Endothelial cell (in vitro differentiated cells): Measurements from ENCODE around the gene COL19A1. TPM values are rescaled to one million over a fixed set of nuclear protein-coding genes. Genes with fewer than 3 reads are reported as not detected.

Experiments
- DNase-seq: peaks from one replicate; pipeline ENCODE4 v3.0.0; 2021; ENCODE audit warnings: low spot score
- H3K27ac Mint-ChIP-seq: one replicate; pipeline ENCODE4 v1.8.0; 2021; ENCODE audit warnings: mixed read lengths, inconsistent platforms; ENCODE audit not compliant: unreplicated experiment
- H3K27me3 Mint-ChIP-seq: one replicate; pipeline ENCODE4 v1.8.0; 2021; ENCODE audit warnings: mild to moderate bottlenecking, moderate library complexity, mixed read lengths, inconsistent platforms; ENCODE audit not compliant: unreplicated experiment
- H3K36me3 Mint-ChIP-seq: one replicate; pipeline ENCODE4 v1.8.0; 2021; ENCODE audit warnings: mild to moderate bottlenecking, low read depth, mixed read lengths, inconsistent platforms; ENCODE audit not compliant: unreplicated experiment
- H3K4me1 Mint-ChIP-seq: one replicate; pipeline ENCODE4 v1.8.0; 2021; ENCODE audit warnings: mild to moderate bottlenecking, mixed read lengths, inconsistent platforms; ENCODE audit not compliant: unreplicated experiment
- H3K4me3 Mint-ChIP-seq: one replicate; pipeline ENCODE4 v1.8.0; 2021; ENCODE audit warnings: mild to moderate bottlenecking, mixed read lengths, inconsistent platforms; ENCODE audit not compliant: unreplicated experiment
- H3K9me3 Mint-ChIP-seq: one replicate; pipeline ENCODE4 v1.8.0; 2021; ENCODE audit warnings: mixed read lengths, inconsistent platforms; ENCODE audit not compliant: unreplicated experiment
- CTCF ChIP-seq: fragments of 200-600 bp; sonication (generic); IDR thresholded peaks from one replicate; pipeline ENCODE4 v1.5.0; 2021; ENCODE audit warnings: antibody characterized with exemption; ENCODE audit not compliant: unreplicated experiment
- total RNA-seq: library from RNA; stranded (reverse); fragmentation: NEBNext Ultra II Directional; extraction: Animal tissue kit (Norgen Biotek cat#: 25700); gene quantifications from one replicate; pipeline ENCODE4 v1.2.1, GENCODE V29; 2021; ENCODE audit not compliant: unreplicated experiment

COL19A1 gene
- total RNA-seq, 1 donor from 2014 or later = 0.33 TPM

- Mint-ChIP-seq H3K4me1 (no peaks in the 10 kb centered on the region), H3K36me3 (no peaks in the 10 kb centered on the region), H3K27ac (no peak overlapping the region), H3K9me3 (no peaks in the 10 kb centered on the region), H3K4me3 (no peak overlapping the region), H3K27me3 (no peaks in the 10 kb centered on the region)
- no peak for TF ChIP-seq CTCF
- DNase-seq = no peak
Observed at GRCh38 chr6:70041411-70041810, 175.1 kb downstream of the COL19A1 start.

- no peak overlapping the region for H3K4me3 Mint-ChIP-seq
- no peaks in the 10 kb centered on the region for H3K4me1 Mint-ChIP-seq
- DNase-seq = no peak
- no peaks in the 10 kb centered on the region for H3K27me3 Mint-ChIP-seq
- no peak for TF ChIP-seq CTCF
- no peaks in the 10 kb centered on the region for H3K36me3 Mint-ChIP-seq
- H3K27ac Mint-ChIP-seq = no peak overlapping the region
- no peaks in the 10 kb centered on the region for H3K9me3 Mint-ChIP-seq
Observed at GRCh38 chr6:70045413-70045812, 179.1 kb downstream of the COL19A1 start.

- DNase-seq = no peak
- H3K9me3 Mint-ChIP-seq = no peaks in the 10 kb centered on the region
- TF ChIP-seq CTCF = no peak
- H3K27ac Mint-ChIP-seq = no peak overlapping the region
- H3K36me3 Mint-ChIP-seq = no peaks in the 10 kb centered on the region
- H3K4me3 Mint-ChIP-seq = no peak overlapping the region
- no peaks in the 10 kb centered on the region for H3K27me3 Mint-ChIP-seq
- H3K4me1 Mint-ChIP-seq = no peaks in the 10 kb centered on the region
Observed at GRCh38 chr6:70051197-70052124, 185.1 kb downstream of the COL19A1 start.

- Mint-ChIP-seq H3K4me3 (no peak overlapping the region), H3K27ac (no peak overlapping the region), H3K27me3 (no peaks in the 10 kb centered on the region), H3K36me3 (no peaks in the 10 kb centered on the region), H3K4me1 (no peaks in the 10 kb centered on the region), H3K9me3 (no peaks in the 10 kb centered on the region)
- no peak for DNase-seq
- TF ChIP-seq CTCF = no peak
Observed at GRCh38 chr6:70059039-70059719, 192.8 kb downstream of the COL19A1 start.

GRCh38 chr6:70060680-70061079 lies 194.3 kb downstream of the COL19A1 start:
- no peak for DNase-seq
- H3K27me3 Mint-ChIP-seq = no peaks in the 10 kb centered on the region
- no peaks in the 10 kb centered on the region for H3K9me3 Mint-ChIP-seq
- TF ChIP-seq CTCF = no peak
- no peak overlapping the region for H3K4me3 Mint-ChIP-seq
- H3K36me3 Mint-ChIP-seq = no peaks in the 10 kb centered on the region
- H3K4me1 Mint-ChIP-seq = no peaks in the 10 kb centered on the region
- no peak overlapping the region for H3K27ac Mint-ChIP-seq
